MV-4-11 (cell line): Measurements from ENCODE around the gene WSCD2.

Experiments used
- DNase-seq: peaks from one replicate; lab custom pipeline; 2025; lab: John Stamatoyannopoulos, UW

Gene WSCD2

DNA sequence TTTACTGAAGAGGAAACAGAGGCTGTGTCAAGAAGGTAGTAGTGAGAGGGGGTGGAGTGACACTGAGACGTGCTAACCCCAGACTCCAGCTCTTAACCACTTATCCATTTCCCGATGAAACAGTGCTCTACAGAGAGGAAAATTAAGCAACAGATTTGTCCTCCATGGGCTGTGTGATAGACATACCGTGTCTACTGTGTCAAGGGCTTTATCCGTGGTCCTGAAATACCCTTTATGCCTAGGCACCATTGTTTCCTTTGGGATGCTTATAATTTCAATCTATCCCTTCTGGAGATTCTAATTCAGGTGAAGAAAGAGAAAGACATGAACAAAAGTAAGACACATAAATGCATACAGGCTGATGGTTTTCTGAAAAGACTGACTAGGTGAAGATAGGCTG lies 138.4 kb downstream of the WSCD2 start:
- no peak for DNase-seq

DNA sequence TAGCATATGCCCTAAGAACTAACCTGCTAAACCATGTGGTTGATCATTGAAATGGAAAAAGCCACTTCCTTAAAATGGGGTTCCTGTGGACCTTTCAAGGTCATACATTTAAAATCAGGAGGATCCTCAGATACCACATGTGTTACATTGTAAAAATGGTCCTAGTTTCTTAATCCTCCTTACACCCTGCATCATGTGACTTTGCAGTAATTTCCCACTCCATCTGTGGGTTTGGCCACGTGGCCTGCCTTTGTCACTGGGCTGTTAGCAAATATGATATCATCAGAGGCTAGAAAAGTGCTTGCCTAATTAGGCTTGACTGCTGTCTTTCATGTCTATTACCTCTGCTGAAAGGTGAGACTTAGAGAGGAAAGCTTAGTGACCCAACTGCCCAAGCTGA lies 139.3 kb downstream of the WSCD2 start:
- peak; percentile 12 for DNase-seq

- DNase-seq, result no peak
These were observed 140.1 kb downstream of the WSCD2 start for GRCh38 chr12:108269224-108269623.

DNA sequence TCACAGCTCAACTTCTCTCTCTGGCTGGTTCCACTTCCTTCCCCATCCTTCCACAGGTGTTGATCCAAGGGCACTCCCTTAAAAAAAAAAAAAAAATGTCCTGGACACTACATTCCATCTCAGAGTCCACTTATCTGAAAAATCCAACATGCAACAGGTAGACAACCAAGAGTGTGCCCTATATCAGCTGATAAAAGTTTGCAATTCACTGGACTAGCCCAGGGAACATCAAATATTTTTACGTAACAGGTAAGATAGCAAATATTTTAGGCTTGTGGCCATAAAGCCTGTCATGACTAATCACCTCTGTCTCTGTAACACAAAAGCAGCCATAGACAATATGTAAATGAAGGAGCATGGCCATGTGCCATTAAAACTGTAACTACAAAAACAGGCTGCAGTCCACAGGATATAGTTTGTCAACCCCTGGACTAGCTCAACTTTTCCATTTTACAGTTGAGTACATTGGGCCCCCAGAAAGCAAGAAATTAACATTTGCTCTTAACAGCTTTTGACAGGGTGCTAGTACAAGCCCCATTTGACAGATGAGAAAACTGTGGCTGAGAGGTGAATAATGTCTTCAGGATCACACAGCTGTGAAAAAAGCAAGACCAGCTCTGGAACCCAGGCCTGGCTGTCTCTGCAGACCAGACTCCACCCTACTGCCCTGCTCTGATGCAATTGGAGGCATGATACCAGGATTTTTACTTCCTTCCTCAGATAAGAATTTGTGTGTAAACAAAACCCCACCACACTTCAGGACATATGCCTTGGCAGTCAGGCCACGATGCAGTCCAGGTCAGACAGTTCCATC lies 141.2 kb downstream of the WSCD2 start:
- DNase-seq, result peak; percentile 7

DNA sequence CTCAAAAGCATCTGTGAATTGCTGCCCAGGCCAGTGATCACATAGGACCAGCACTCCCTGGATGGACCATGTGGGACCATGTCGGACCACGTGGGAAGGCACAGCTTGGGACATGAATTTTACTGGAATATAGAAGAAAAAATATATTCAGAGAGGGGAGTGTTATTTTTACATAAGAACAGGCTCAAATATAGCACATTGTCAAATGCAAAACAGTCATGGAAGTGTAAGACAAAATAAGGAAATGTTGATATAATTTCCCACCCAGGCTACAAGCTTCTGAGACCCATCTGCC lies 141.7 kb downstream of the WSCD2 start:
- DNase-seq, result no peak

GRCh38 chr12:108271951-108272872 lies 143.1 kb downstream of the WSCD2 start:
- DNase-seq, result no peak

GRCh38 chr12:108273217-108273616 lies 144.1 kb downstream of the WSCD2 start:
- DNase-seq, result no peak

DNA sequence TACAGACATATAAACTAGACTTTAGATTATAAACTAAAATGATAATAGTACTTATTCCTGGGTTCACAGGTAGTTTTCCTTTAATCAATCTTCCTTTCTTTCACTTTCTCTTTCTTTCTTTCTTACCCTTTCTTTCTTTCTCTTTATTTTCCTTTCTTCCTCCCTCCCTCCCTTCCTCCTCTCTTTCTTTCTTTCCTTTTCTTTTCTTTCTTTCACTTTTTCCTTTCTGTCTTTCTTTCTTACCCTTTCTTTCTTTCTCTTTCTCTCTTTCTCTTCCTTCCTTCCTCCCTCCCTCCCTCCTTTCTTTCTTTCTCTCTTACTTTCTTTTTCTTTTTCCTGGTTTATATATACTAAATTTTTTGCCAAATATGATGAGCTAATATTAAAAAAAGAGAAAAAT lies 148.5 kb downstream of the WSCD2 start:
- no peak for DNase-seq

GRCh38 chr12:108282160-108282559 lies 153.1 kb downstream of the WSCD2 start:
- DNase-seq, result no peak

DNA sequence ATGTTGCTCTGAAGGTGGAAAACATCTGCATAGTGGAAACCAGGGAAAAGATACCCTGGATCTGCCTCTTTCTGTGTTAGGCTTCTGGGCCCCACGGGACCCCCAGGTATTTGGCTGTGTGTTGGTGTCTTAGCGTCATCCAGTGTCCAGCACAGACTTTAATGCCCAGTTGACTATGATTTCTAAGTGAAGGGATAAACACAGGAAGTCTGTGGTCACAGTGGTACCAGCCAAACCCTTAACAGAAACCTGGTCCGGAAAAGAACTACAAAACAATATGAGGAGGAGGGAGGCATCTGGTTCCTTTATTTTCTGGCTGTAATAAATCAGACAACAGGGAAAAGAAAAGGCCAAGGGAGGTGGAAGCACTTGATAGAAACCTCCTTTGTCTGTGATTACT lies 153.6 kb downstream of the WSCD2 start:
- DNase-seq, result peak; percentile 72

DNA sequence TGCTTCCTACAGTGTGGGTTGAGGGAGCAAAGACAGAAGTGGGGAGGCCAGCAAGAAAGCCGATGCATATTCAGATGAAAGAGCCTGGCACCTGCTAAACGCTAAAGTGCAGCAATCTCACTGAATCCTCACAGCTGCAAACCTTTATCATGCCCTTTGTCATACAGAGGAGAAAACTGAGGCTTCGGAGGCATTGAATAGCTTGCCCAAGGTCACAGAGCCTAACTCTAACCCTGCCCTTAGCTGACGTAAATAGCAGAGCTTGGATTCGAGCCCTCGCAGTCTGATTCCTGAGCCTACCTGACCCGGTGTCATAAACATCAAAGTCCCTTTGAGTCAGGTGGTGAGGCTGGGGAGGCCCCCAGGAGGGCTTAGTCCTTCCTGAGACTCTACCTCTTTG lies 155.1 kb downstream of the WSCD2 start:
- DNase-seq, result no peak

GRCh38 chr12:108285016-108285415 lies 155.9 kb downstream of the WSCD2 start:
- DNase-seq, result no peak

DNA sequence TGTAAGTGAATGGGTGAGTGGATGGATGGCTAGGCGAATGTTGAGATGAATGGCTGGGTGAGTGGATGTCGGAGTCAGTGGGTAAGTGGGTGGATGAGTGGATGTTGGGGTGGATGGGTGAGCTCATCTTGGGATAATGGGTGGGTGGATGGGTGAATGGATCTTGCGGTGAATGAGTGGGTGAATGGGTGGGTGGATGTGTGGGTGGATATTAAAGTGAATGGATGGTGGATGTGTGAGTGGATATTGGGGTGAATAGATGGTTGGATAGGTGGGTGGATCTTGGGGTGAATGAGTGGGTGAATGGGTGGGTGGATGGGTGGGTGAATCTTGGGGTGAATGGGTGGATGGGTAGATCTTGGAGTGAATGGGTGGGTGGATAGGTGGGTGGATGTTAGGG lies 158.1 kb downstream of the WSCD2 start:
- no peak for DNase-seq

DNA sequence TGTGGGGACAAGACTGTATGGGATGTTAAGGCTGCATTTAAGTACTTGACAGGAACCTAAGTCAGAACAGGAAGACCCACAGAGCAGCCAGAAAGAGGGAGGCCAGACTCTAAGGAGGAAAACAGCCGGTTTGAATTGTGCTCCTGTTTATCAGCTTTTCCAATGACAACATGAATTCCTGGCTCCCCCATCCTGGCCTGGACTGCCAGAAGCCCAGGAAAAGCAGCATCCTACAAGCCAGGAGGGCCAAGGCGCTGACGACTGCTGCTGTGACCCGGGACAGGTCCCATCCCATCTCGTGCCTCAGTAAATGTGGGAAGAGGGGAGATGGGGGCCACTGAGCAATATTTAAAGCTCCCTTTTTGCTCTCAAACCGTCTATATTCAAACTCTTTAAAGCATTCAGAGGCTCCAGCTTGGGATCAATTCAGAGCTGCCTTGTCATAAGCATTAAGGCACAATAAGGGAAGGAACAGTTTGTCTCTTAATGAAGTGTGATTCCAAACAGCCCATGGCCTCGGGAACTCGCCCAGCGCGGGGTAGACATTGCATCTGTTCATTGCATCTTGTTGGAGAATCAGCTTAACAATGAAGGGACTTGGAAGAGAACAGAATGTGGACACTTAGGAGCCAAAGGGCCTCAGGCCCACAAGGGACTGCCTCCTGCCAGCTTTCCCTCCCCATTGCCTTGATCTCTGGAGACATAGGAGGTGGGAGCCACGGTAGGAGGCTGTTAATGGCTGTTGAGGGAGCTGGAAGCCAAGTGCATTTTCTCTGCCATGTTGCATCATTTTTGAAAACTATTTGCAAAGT lies 160.5 kb downstream of the WSCD2 start:
- DNase-seq, result no peak

DNA sequence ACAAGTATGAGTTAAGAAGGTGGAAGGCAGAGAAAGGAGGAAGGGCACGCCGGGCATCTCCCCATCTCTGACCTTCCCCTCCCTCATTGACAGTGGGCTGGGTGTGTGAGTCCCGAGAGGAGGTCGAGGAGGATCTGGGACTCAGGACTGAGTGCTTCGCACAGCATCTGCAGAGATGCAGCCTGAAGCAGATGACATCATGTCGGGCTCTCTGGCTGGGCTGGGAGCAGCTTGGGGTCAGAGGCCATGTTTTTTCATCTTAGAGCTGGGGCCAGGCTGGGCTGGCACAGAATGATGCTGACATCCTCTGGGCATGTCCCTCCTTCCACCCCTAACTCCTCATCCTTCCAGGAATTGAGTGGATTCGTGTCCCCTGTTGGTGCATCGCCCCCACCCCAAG lies 166.6 kb downstream of the WSCD2 start:
- no peak for DNase-seq

DNA sequence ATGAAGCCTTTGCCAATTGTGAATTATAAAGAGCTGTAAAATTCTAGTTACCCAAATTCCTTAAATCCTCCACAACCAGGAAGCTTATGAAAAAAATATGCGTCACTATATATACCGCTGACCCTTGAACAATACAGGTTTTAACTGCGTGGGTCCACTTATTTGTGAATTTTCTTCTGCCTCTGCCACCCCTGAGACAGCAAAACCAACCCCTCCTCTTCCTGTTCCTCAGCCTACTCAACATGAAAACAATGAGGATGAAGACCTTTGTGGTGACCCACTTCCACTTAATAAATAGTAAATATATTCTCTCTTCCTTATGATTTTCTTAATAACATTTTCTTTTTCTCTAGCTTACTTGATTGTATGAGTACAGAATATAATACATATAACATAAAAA lies 167.9 kb downstream of the WSCD2 start:
- DNase-seq, result no peak

DNA sequence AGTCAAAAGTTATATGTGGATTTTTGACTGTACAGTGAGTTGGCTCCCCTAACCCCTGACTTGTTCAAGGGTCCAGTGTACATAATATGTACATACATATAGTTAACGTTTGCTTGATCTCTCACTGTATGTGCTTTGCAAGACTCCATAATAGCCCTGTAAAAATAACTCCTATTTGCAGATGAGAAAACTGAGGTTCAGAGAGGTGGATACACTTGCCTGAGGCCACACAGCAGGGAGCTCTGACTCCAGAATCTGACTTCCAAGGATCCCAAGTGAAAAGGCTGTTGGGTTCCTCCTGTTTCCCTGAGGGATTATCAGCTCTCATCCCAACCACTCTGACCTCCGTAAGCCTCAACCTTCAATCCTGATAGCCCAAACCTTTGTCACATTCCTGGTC lies 168.3 kb downstream of the WSCD2 start:
- no peak for DNase-seq

- DNase-seq, result peak; percentile 84
These were observed 169.0 kb downstream of the WSCD2 start for GRCh38 chr12:108297895-108298760.

DNA sequence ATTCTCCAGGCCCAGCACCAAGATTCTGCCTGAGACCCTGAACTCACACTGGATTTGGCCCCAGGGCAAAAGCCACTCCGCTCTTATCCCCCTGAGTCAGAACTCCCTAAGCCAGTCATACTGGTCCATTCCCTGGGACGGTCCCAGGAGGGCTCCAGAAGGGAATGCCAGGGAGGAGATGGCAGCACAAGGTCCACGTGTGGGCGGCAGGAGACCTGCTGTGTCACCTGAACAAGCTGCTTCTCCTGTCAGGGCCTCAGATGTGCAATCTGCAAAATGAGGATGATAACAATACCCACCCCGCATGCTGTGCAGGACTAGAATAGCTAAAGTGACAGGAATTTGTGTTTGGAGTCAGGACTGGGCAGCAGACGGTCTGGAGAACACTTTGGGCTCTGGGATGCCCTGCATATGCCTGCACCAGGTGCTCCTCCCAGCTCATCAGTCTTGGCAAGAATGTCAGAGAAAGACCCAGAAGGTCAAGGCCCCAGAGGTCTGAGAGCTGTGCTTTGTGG lies 169.7 kb downstream of the WSCD2 start:
- DNase-seq, result no peak

GRCh38 chr12:108299516-108299915 lies 170.4 kb downstream of the WSCD2 start:
- DNase-seq, result no peak
